ENCODE results near the gene TECR. TPM values are rescaled to one million over a fixed set of nuclear protein-coding genes. Genes with fewer than 3 reads are reported as not detected.
"Not testable (repeated sequence)": the region's sequence is repeated elsewhere in the genome, so short reads cannot be mapped to it uniquely, and the experiment has no call there.

Gene TECR, protein sequence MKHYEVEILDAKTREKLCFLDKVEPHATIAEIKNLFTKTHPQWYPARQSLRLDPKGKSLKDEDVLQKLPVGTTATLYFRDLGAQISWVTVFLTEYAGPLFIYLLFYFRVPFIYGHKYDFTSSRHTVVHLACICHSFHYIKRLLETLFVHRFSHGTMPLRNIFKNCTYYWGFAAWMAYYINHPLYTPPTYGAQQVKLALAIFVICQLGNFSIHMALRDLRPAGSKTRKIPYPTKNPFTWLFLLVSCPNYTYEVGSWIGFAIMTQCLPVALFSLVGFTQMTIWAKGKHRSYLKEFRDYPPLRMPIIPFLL
- total RNA-seq, result 127 and 129 TPM in 2 replicates

GRCh38 chr19:14529254-14530004 is at the start of gene TECR:
TSS of gene TECR (plus strand) at chr19:14529594. CDS start at chr19:14529697, 103 bp downstream.
- intact Hi-C loops (cut with micrococcal nuclease), result loop anchor here (1.0 to 10.0 kb wide), 13 partner anchors 11 to 1745 kb away; partner anchors contain the start of genes DDX39A, DNAJB1, GIPC1 and IER2

- intact Hi-C loops (cut with micrococcal nuclease), result no loop called here
Observed at GRCh38 chr19:14479975-14480699, 49.3 kb upstream of the TECR start.

DNA sequence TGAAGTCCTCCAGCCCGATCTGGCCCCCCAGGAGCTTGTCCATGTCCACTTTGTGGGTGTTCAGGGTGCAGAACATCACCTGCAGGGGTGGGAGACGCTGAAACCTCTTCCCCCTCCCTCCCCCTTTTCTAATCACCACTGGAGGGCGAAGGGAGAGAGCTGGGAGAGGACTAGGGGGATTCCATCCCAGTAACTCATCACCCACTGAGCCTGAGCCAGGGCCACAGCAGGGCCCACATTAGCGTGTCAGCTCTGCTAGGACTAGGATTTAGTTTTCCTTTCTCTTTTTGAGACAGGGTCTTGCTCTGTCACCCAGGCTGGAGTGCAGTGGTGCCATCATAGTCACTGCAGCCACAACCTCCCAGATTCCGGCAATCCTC is 48.7 kb upstream of the TECR start:
- intact Hi-C loops (cut with micrococcal nuclease), result no loop called here

DNA sequence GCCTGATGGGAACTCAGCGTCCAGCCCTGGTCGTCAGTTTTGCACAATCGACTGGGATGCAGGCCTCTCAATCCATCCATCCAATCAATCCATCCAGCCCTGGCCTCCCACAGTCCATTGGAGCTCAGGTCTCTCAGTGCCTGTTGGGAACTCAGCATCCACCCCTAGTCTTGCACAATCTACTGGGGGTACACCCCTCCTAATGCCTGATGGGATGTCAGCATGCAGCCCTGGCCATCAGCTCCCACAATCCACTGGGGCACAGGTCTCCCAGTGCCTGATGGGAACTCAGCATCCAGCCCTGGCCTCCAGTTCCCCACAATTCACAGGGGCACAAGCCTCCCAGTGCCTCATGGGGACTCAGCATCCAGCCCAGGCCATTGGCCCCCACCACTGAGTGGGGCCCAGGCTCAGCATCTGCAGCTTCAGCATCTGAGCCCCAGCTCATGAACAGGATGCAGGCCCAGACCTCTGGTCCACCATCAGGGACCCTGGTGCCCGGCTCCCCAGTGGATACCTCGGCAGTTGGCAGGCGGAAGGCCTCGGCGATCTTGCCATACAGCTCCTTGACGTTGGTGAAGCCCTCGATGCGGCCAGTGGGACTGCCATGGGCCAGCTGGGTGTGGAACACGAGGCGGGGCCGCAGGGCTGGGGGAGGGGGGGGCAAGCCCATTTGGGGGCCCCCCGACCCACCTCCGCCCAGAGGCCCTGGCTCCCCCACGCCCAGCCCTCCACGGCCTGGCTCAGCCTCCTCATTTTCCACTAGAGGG is 47.0 kb upstream of the TECR start:
- intact Hi-C loops (cut with micrococcal nuclease), result no loop called here

DNA sequence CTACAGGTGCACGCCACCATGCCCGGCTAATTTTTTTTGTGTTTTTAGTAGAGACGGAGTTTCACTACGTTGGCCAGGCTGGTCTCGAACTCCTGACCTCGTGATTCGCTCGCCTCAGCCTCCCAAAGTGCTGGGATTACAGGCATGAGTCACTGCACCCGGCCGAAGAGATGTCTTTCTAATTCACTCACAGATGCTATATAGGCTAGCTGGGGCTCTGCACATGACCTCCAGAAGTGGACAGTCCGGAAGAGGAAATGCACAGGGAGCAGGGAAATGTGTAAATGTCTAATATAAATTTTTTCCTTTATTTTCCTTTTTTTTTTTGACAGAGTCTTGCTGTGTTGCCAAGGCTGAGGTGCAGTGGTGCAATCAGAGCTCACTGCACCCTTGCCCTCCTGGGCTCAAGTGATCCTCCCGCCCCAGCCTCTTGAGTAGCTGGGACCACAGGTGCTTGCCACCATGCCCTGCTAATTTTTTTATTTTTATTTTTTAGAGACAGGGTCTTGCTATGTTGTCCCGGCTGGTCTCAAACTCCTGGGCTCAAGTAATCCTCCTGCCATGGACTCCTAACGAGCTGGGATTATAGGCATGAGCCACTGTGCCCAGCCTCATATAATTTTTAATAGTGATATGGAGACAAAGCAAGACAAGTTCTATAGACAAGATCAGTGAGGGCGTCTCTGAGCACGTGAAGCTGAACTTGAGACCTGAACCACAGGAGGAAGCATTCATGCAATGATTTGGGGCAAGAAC is 41.8 kb upstream of the TECR start:
- intact Hi-C loops (cut with micrococcal nuclease), result loop anchor here (2.0 kb wide), 1 partner anchor 351 kb away; the partner anchor contains the start of gene ASF1B

GRCh38 chr19:14492756-14493337 is 36.5 kb upstream of the TECR start:
- intact Hi-C loops (cut with micrococcal nuclease), result no loop called here

GRCh38 chr19:14494411-14494810 is 35.0 kb upstream of the TECR start:
- intact Hi-C loops (cut with micrococcal nuclease), result no loop called here

GRCh38 chr19:14494910-14495671 is 34.3 kb upstream of the TECR start:
- intact Hi-C loops (cut with micrococcal nuclease), result no loop called here

- intact Hi-C loops (cut with micrococcal nuclease), result loop anchor here (1.0 kb wide), 2 partner anchors 10 to 34 kb away; partner anchors contain the start of gene TECR
Observed at GRCh38 chr19:14495672-14496028, 33.7 kb upstream of the TECR start.

DNA sequence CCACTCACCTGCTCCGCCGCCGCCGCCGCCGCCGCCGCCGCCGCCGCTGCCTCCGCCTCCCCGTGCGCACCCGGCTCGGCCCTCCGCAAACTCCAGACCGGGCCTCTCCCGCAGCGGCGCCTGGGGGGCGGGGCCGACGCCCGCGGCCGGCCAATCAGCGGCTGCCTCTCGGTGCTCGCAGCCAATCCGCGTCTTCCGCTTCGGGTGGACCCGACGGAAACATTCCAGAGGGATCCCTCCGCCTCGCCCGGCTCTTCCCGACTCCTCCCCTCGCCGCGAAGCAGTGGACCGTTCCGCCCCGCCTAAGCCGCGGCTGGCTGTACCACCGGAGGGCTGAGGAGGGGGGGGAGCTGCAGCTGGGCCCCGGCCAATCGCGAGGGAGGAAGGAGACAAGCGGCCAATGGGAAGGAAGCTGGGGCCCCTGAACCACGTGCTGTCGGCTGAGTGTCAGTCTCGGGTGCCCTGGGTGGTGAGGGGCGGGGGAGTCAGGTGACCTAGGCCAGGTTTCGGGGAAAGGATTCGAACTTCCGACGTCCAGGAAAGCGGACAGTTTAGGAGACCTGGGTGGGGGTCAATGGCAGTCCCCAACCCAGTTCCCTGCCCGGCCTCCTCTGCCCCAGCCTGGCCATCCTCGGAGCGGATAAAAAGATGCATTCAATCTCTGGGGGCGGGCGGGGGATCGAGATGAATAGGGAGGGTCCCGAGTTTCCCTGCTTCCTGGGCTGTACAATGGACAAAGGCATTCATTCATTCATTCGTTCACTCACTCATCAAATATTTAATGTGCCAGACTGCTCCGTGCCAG is 33.2 kb upstream of the TECR start, which contains the start of gene GIPC1:
Gene GIPC1 (minus strand): TSS at position 99 of the 805 bp plus-strand sequence. CDS start 13,151 bp downstream, outside the sequence.
- intact Hi-C loops (cut with micrococcal nuclease), result loop anchor here (1.0 kb wide), 2 partner anchors 9 to 33 kb away; partner anchors contain the start of gene TECR

- intact Hi-C loops (cut with micrococcal nuclease), result loop anchor here (1.0 kb wide), 2 partner anchors 8 to 32 kb away; partner anchors contain the start of gene TECR
Observed at GRCh38 chr19:14496834-14497227, 32.6 kb upstream of the TECR start.

- intact Hi-C loops (cut with micrococcal nuclease), result no loop called here
Observed at GRCh38 chr19:14497228-14497921, 32.0 kb upstream of the TECR start.

DNA sequence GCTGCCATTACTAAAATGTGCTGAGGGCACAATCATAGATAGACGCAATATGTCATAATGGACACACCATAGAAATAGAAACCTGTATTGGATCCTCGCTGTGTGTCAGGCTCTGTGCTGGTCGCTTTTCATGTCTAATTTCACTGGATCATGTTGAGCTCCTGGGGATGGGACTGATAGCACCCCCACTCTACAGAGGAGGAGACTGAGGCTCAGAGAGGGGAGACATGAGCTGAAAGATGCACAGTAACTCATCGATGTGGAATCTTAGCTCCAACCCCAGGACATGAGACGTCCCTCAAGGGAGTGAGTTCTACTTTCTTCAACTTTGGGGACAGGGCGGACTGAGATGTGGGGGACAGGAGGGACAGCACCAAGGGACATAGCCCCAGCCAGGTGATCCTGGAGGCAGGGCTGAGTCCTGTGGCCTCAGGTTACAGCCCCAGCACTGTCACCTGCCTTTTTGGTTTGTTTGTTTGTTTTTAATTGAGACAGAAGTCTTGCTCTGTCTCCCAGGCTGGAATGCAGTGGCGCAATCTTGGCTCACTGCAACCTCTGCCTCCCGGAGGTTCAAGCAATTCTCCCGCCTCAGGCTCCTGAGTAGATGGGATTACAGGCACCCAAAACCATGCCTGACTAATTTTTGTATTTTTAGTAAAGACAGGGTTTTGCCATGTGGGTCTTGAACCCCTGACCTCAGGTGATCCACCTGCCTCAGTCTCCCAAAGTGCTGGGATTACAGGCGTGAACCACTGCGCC is 26.9 kb upstream of the TECR start:
- intact Hi-C loops (cut with micrococcal nuclease), result no loop called here

GRCh38 chr19:14503285-14503684 is 26.1 kb upstream of the TECR start:
- intact Hi-C loops (cut with micrococcal nuclease), result no loop called here

- intact Hi-C loops (cut with micrococcal nuclease), result not testable (repeated sequence)
Observed at GRCh38 chr19:14504575-14504974, 24.8 kb upstream of the TECR start.

- intact Hi-C loops (cut with micrococcal nuclease), result loop anchor here (1.0 to 2.0 kb wide), 3 partner anchors 9 to 46 kb away; partner anchors contain the start of gene GIPC1
Observed at GRCh38 chr19:14505488-14506239, 23.7 kb upstream of the TECR start.

Data from T-helper 1 cell treated with Interleukin-12 subunit alpha and Interleukin-12 subunit beta and Interleukin-4 antibody, amounts not matched to agents 30 ng/mL and 1 ng/mL, for 36 hours (primary cell).